Cardiac muscle cell (in vitro differentiated cells and primary cell): ENCODE results near the gene STK10. TPM values are rescaled to one million over a fixed set of nuclear protein-coding genes. Genes with fewer than 3 reads are reported as not detected.

Source experiments
- DNase-seq, 2 donors: peaks; one replicate each; pipeline versions ENCODE4 v3.0.0 to v3.0.0-alpha.2; 2010 to 2017; ENCODE audit warnings: low read depth in 1 of 2, low spot score in 1 of 2
- H3K27ac ChIP-seq: fragments of 200-600 bp; sonication (generic); 2 replicates; pipeline ENCODE4 v1.5.1; 2016
- H3K27me3 ChIP-seq: fragments of 200-600 bp; sonication (generic); 2 replicates; pipeline ENCODE4 v1.6.0; 2016; ENCODE audit warnings: control low read depth
- H3K36me3 ChIP-seq: fragments of 200-600 bp; sonication (generic); 2 replicates; pipeline ENCODE4 v1.5.1; 2016; ENCODE audit warnings: control low read depth
- H3K4me1 ChIP-seq: fragments of 200-600 bp; sonication (generic); 2 replicates; pipeline ENCODE4 v1.8.1; 2017; ENCODE audit warnings: low read depth, mild to moderate bottlenecking, mixed run types
- H3K4me3 ChIP-seq: fragments of 200-600 bp; sonication (generic); 2 replicates; pipeline ENCODE4 v1.5.1; 2016; ENCODE audit warnings: mild to moderate bottlenecking
- H3K9me3 ChIP-seq: fragments of 200-600 bp; sonication (generic); 2 replicates; pipeline ENCODE4 v1.5.1; 2017; ENCODE audit warnings: low read depth, mild to moderate bottlenecking, control low read depth
- CTCF ChIP-seq: IDR thresholded peaks from 2 replicates; pipeline ENCODE4 v1.5.1; 2012; ENCODE audit warnings: low read depth, mild to moderate bottlenecking, low read length
- polyA plus RNA-seq: library from polyadenylated mRNA; unstranded; fragments of >200 nt; fragmentation: Nextera tagmentation; extraction: Ambion mirVana; gene quantifications from 2 replicates; pipeline ENCODE4 v1.2.1, GENCODE V29; 2016
- total RNA-seq: library from RNA; depleted of rRNA; stranded (reverse); fragments of >200 nt; gene quantifications from 2 replicates; pipeline ENCODE4 v1.2.3, GENCODE V29; 2016

Gene STK10
- total and polyA plus RNA-seq, 2 experiments from 2014 or later, result 10.8 to 16.4 TPM

DNA sequence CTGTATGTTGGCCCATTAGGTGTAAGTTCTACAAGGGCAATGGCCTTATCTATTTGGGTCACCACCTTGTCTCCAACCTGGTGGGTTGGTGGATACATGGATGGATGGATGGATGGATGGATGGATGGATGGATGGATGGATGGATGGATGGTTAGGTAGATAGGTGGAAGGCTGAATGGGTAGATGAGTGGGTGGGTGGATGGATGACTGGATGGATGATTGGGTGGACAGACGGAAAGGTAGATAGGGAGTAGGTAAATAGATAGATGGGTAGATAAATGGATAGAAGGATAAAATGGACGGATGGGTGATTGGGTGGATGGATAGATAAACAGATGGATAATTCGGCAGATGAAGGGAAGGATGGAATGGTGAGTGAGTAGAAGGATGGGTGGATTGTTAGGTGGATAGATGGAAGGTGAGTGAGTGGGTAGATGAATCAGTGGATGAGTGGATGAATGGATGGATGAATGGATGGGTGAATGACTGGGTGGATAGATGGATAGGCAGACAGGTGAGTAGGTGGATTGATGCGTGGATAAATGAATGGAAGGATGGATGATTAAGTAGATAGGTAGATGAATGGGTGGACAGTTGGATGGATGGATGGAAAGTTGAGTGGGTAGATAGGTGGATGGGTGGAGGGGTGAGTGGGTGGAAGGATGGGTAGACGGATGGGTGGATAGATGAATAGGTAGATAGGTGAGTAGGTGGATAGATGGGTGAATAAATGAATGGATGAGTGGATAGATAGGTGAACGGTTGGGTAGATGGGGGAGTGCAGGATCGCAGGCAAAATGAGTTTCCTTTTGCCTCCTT is 98.5 kb downstream of the STK10 start:
- no peaks in the 10 kb centered on the region for H3K9me3 ChIP-seq
- no peak overlapping the region for H3K4me3 ChIP-seq
- TF ChIP-seq CTCF, result no peak
- H3K27ac ChIP-seq, result no peak overlapping the region
- no peak for DNase-seq
- no peaks in the 10 kb centered on the region for H3K36me3 ChIP-seq
- H3K27me3 ChIP-seq, result no peaks in the 10 kb centered on the region
- peaks cover 7% of the 10 kb centered on the region for H3K4me1 ChIP-seq

DNA sequence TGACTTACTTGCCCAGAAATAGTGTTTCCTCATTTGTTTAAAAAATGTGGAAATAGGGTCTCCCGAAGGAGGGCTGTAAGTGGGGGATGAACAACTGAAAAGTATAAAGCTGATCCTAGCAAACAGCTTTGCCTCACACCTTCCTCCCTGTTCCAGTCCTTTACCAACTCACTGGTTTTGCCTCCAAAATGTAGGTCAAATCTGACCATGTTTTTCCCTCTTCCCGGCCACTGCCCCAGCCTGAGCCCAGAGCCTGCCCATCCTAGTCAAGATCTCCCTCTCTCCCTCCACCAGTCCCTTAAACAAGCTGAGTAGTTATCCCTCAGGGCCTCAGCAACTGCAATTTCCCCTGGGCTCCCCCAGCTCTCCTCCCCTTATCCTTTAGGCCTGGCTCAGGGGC is 99.2 kb downstream of the STK10 start:
- peaks cover 7% of the 10 kb centered on the region for H3K4me1 ChIP-seq
- no peaks in the 10 kb centered on the region for H3K36me3 ChIP-seq
- H3K27me3 ChIP-seq, result no peaks in the 10 kb centered on the region
- no peak overlapping the region for H3K4me3 ChIP-seq
- no peak for TF ChIP-seq CTCF
- no peaks in the 10 kb centered on the region for H3K9me3 ChIP-seq
- H3K27ac ChIP-seq, result no peak overlapping the region
- no peak for DNase-seq

- no peaks in the 10 kb centered on the region for H3K27me3 ChIP-seq
- no peak for TF ChIP-seq CTCF
- no peak overlapping the region for H3K4me3 ChIP-seq
- no peaks in the 10 kb centered on the region for H3K9me3 ChIP-seq
- no peak overlapping the region for H3K27ac ChIP-seq
- DNase-seq, result no peak
- H3K4me1 ChIP-seq, result no peaks in the 10 kb centered on the region
- H3K36me3 ChIP-seq, result no peaks in the 10 kb centered on the region
Observed at GRCh38 chr5:172086194-172086975, 101.6 kb downstream of the STK10 start.

DNA sequence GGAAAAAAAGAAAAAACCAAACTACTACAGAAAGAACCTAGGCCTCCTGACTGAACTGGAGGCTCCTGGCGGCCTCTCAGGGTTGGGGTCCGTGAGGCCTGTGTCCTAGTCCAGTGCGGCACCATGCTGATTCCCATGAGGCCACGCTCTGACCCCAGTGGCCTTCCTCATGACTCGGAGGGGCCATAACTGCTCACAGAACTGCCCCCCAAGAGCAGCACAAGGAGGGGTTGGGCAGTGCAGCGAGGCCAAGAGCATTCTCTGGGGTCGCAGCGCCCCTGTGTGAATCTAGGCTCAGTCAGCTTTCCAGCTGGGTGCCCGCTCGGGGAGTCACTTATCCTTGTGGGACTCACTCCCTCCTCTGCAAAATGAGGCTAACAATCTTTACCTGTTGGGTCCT is 102.3 kb downstream of the STK10 start:
- H3K4me1 ChIP-seq, result no peaks in the 10 kb centered on the region
- H3K36me3 ChIP-seq, result no peaks in the 10 kb centered on the region
- no peak overlapping the region for H3K27ac ChIP-seq
- no peak for DNase-seq
- H3K4me3 ChIP-seq, result no peak overlapping the region
- H3K27me3 ChIP-seq, result no peaks in the 10 kb centered on the region
- no peak for TF ChIP-seq CTCF
- H3K9me3 ChIP-seq, result no peaks in the 10 kb centered on the region

DNA sequence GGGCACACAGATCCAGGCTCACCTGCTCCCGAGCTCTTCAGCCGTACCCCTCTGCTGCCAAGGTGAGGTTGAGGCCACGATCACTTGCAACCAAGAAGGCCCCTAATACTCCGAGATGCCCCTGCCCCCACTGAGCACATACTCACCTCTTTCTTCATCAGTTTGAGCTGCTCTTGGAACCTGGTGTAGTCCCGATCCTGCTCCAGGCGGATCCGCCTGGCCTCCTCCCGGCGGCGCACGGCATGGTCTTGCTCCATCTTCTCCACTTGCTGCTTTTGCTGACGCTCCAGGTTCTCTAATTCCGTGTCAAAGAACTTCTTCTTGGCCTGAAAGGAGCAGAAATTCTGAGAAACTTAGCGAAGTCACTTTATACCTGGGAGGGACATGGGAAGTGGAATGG is 105.8 kb downstream of the STK10 start:
- DNase-seq, result no peak
- Histone ChIP-seq H3K4me3 (no peak overlapping the region), H3K4me1 (no peaks in the 10 kb centered on the region), H3K27ac (no peak overlapping the region), H3K36me3 (no peaks in the 10 kb centered on the region), H3K27me3 (no peaks in the 10 kb centered on the region), H3K9me3 (no peaks in the 10 kb centered on the region)
- TF ChIP-seq CTCF, result no peak
